Measurements from ENCODE around the gene TSPAN8.

DNA sequence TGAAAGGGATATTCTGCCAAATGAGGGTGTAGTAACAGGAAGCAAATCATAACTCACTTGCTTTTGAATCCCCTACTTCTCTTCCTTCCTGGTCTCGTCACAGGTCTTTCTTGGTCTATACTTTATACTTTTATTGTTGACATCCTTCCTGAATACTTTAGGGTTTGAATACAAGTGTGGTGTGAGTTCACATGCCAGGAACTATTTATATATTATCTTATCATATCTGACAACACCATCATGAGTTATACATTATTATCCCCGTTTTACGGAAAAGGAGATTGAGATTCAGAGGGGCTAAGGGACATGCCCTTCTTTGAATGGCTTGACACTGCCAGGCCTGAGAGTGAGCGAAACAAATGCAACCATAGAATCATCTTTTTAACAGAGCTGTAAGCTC, 33.0 kb upstream of the TSPAN8 start:
- TF ChIP-seq EZH2 (IDR thresholded peaks at IDR 0.05; ENCODE audit: borderline replicate concordance, low read depth, low read length, poor library complexity, severe bottlenecking) (no peak), CTCF (conservative IDR thresholded peaks at IDR 0.05; ENCODE audit: low read depth, low read length) (no peak)
